ENCODE data around the gene HSD17B12.
"Not testable (repeated sequence)": the region's sequence is repeated elsewhere in the genome, so short reads cannot be mapped to it uniquely, and the experiment has no call there.

The HSD17B12 gene

DNA sequence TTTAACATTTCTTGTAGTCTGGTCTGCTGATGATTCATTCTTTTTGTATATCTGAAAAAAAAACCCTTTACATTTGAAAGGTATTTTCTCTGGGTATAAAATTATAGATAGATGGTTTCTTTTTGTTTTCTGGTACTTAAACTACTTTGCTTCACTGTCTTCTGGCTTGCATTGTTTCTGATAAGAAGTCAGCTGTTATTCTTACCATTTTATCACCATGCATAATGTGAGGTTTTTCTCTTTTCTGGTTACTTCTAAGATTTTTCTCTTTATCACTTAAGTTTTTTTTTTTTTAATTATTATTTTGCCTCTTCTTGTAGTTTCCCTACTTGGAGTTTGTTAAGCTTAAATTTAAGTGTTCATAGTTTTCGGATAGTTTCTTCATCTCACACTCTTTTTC is 84.7 kb downstream of the HSD17B12 start:
- H3K27ac ChIP-seq: no peak overlapping the region
- TF ChIP-seq, protein P1, sequence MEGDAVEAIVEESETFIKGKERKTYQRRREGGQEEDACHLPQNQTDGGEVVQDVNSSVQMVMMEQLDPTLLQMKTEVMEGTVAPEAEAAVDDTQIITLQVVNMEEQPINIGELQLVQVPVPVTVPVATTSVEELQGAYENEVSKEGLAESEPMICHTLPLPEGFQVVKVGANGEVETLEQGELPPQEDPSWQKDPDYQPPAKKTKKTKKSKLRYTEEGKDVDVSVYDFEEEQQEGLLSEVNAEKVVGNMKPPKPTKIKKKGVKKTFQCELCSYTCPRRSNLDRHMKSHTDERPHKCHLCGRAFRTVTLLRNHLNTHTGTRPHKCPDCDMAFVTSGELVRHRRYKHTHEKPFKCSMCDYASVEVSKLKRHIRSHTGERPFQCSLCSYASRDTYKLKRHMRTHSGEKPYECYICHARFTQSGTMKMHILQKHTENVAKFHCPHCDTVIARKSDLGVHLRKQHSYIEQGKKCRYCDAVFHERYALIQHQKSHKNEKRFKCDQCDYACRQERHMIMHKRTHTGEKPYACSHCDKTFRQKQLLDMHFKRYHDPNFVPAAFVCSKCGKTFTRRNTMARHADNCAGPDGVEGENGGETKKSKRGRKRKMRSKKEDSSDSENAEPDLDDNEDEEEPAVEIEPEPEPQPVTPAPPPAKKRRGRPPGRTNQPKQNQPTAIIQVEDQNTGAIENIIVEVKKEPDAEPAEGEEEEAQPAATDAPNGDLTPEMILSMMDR (conservative IDR thresholded peaks at IDR 0.05): no peak

DNA sequence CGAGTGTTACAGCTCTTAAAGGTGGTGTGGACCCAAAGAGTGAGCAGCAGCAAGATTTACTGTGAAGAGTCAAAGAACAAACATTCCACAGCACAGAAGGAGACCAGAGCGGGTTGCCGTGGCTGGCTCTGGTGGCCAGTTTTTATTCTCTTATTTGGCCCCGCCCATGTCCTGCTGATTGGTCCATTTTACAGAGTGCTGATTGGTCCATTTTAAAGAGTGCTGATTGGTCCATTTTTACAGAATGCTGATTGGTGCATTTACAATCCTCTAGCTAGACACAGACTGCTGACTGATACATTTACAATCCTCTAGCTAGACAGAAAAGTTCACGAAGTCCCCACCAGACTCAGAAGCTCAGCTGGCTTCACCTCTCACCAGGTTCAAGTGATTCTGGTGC is 88.1 kb downstream of the HSD17B12 start:
- not testable (repeated sequence) for H3K27ac ChIP-seq

DNA sequence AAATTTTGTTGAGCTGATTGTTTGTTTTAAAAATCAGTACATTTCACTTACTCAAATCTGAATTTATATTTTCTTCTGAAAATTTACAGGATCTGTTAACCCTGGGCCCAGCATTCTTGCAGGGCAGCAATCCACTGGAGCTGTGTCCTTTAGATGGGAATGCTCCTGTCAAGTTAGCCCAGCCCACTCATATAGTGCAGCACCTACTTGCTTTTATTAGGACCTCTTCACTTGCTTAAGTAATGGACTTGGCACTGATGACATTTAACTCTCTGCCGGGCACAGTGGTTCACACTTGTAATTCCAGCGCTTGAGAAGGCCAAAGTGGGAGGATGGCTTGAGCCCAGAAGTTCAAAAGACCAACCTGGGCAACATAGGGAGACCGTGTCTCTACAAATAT is 89.6 kb downstream of the HSD17B12 start:
- TF ChIP-seq, protein P1 (conservative IDR thresholded peaks at IDR 0.05): no peak
- no peak overlapping the region for H3K27ac ChIP-seq

DNA sequence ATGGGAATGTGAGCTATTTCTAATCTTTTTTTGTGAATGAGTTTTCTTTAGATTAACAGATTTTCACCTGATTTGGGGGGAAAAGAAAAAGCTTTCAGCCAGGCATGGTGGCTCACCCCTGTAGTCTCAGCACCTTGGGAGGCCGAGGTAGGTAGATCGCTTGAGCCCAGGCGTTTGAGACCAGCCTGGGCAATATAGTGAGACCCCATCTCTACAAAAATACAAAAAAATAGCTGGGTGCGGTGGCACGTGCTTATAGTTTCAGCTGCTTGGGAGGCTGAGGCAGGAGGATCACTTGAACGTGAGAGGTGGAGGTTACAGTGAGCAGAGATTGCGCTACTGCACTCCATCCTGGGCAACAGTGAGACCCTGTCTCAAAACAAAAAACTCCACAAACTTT is 92.2 kb downstream of the HSD17B12 start:
- no peak overlapping the region for H3K27ac ChIP-seq
- TF ChIP-seq, protein P1 (conservative IDR thresholded peaks at IDR 0.05): no peak

DNA sequence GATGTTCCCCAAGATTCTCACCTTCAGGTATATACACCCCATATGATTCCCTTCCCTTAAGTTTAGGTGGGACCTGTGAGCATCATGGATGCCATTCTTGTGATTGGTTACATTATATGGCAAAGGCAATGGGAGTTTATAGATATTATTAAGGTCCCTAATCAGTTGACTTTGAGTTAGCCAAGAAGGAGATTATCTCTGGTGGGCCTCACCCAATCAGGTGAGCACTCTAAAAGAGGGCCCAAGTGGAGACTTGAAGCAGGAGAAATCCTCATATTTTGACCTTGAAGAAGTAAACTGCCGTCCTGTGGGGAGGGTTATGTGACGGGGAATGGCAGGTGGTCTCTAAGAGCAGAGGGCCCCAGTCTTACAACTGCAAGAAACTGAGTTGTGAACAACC is 94.2 kb downstream of the HSD17B12 start:
- H3K27ac ChIP-seq: no peak overlapping the region
- TF ChIP-seq, protein P1 (conservative IDR thresholded peaks at IDR 0.05): no peak

DNA sequence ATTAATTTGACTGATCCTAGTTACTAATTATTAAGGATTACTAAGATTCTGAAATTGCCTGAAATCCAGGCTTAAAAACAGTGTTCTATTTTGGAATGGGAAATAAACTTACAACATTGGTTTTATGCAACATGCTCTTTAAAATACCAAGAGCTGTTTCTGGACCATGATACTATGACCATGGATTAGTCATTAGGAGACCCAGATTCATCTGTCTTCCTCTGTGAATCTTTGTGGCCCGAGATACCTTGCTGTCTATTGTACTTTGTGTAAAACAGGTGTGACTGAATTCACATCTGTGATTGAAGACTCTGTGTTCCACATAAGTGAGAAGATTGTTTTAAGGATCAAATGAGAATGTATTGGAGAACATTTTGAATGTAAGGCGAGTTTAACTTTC is 98.8 kb downstream of the HSD17B12 start:
- H3K27ac ChIP-seq: no peak overlapping the region
- TF ChIP-seq, protein P1 (conservative IDR thresholded peaks at IDR 0.05): no peak

DNA sequence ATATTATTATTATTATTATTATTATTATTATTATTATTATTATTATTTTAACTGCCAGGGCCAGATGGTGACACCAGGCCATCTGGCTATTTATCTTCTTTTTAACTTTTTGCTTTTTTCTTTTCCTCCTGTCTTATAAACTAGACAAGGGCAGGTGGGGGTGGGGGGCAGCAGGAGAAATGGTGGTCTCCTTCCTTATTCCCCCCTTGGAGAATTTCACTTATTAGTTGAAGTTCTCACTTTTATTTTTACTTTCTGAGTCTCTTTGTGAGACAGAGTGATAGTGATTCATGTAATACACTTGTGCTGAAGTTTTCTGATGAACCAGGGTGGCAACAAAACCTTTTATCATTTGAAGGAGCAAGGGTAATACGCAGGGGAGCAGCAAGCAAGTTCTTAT is 103.8 kb downstream of the HSD17B12 start:
- no peak overlapping the region for H3K27ac ChIP-seq
- TF ChIP-seq, protein P1 (conservative IDR thresholded peaks at IDR 0.05): no peak

DNA sequence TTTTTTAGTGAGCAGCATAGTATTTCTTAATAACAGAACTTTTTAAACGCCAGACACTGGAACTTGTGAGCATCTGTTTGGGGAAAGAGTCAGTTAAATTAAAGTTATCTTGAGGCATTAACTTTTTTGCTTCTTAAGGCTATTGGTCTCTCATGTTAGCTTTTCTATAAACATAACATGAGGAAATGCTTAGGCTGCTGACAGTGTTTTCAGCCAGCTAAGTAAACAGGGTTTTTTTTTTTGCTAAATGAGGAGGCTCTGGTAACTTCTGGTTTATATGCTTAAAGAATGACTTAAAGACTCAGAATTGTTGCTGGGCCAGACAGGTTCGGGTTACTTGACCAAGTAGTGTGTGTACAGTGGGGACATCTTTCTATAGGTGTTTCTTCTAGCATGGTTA is 104.3 kb downstream of the HSD17B12 start:
- TF ChIP-seq, protein P1 (conservative IDR thresholded peaks at IDR 0.05): no peak

More for the DNA sequence above, 104.3 kb downstream of the HSD17B12 start:
- no peak overlapping the region for H3K27ac ChIP-seq
